Keratinocyte (primary cell): Measurements from ENCODE around the gene ACSL6. TPM values are rescaled to one million over a fixed set of nuclear protein-coding genes. Genes with fewer than 3 reads are reported as not detected.

Experiments
- DNase-seq: peaks from one replicate; pipeline ENCODE4 v3.0.0-alpha.2; 2011; ENCODE audit warnings: low read depth, missing footprints, low spot score
- FAIRE-seq: peaks from 2 replicates; lab custom pipeline; 2011; peaks lifted over from hg19 to GRCh38; lab: Jason Lieb, UNC
- H2AFZ ChIP-seq: 2 replicates; pipeline ENCODE4 v1.6.0; 2012; ENCODE audit warnings: low read length, control low read depth, inconsistent platforms; ENCODE audit not compliant: control insufficient read depth
- H3K27ac ChIP-seq: 2 replicates; pipeline ENCODE4 v1.5.1; 2011; ENCODE audit warnings: low read length; ENCODE audit not compliant: control insufficient read depth, insufficient read depth
- H3K27me3 ChIP-seq: 3 replicates; pipeline ENCODE4 v1.6.0; 2011; ENCODE audit warnings: low read length; ENCODE audit not compliant: control insufficient read depth, insufficient read depth; ENCODE audit errors: extremely low read depth
- H3K36me3 ChIP-seq, 2 experiments: 2 replicates in 1 of 2; 3 replicates in 1 of 2; pipeline ENCODE4 v1.5.1; 2011; ENCODE audit warnings: low read length in 2 of 2, mild to moderate bottlenecking in 1 of 2; ENCODE audit not compliant: control insufficient read depth in 2 of 2, insufficient read depth in 2 of 2; ENCODE audit errors: extremely low read depth in 1 of 2
- H3K4me1 ChIP-seq: 3 replicates; pipeline ENCODE4 v1.5.1; 2011; ENCODE audit warnings: low read length; ENCODE audit not compliant: control insufficient read depth, insufficient read depth; ENCODE audit errors: extremely low read depth
- H3K4me2 ChIP-seq: 3 replicates; pipeline ENCODE4 v1.6.0; 2011; ENCODE audit warnings: low read depth, low read length; ENCODE audit not compliant: control insufficient read depth, insufficient read depth; ENCODE audit errors: extremely low read depth
- H3K4me3 ChIP-seq, 3 experiments: fragments of 200-600 bp in 1 of 3; sonication (generic) in 1 of 3; 2 replicates in 2 of 3; 3 replicates in 1 of 3; pipeline ENCODE4 v1.5.1; 2011 to 2016; ENCODE audit warnings: low read length in 3 of 3, mild to moderate bottlenecking in 3 of 3, control low read depth in 2 of 3, inconsistent platforms in 1 of 3, low read depth in 1 of 3, mixed read lengths in 1 of 3, mixed run types in 1 of 3, moderate library complexity in 1 of 3; ENCODE audit not compliant: control insufficient read depth in 2 of 3, insufficient read depth in 2 of 3; ENCODE audit errors: extremely low read depth in 1 of 3
- H3K79me2 ChIP-seq: 2 replicates; pipeline ENCODE4 v1.6.0; 2012; ENCODE audit warnings: low read length; ENCODE audit not compliant: control insufficient read depth, insufficient read depth
- H3K9ac ChIP-seq: 3 replicates; pipeline ENCODE4 v1.6.0; 2011; ENCODE audit warnings: low read length; ENCODE audit not compliant: control insufficient read depth, insufficient read depth; ENCODE audit errors: extremely low read depth
- H3K9me1 ChIP-seq: 3 replicates; pipeline ENCODE4 v1.6.0; 2011; ENCODE audit warnings: low read length; ENCODE audit not compliant: control insufficient read depth, insufficient read depth; ENCODE audit errors: extremely low read depth
- H3K9me3 ChIP-seq: 2 replicates; pipeline ENCODE4 v1.5.1; 2012; ENCODE audit warnings: low read depth, low read length; ENCODE audit not compliant: control insufficient read depth
- H4K20me1 ChIP-seq: 3 replicates; pipeline ENCODE4 v1.6.0; 2011; ENCODE audit warnings: low read length; ENCODE audit not compliant: control insufficient read depth, insufficient read depth; ENCODE audit errors: extremely low read depth
- CTCF ChIP-seq, 3 experiments: IDR thresholded peaks in 1 of 3; conservative IDR thresholded peaks in 1 of 3; optimal IDR thresholded peaks in 1 of 3; 2 replicates in 2 of 3; 3 replicates in 1 of 3; pipeline versions ENCODE3 to v1.5.1; 2011; ENCODE audit warnings: low read length in 3 of 3, mild to moderate bottlenecking in 3 of 3, moderate library complexity in 2 of 3, control low read depth in 1 of 3, inconsistent platforms in 1 of 3; ENCODE audit not compliant: insufficient read depth in 2 of 3; ENCODE audit errors: extremely low read depth in 1 of 3
- EZH2 ChIP-seq: IDR thresholded peaks from one replicate; pipeline ENCODE4 v1.6.1; 2012; ENCODE audit warnings: inconsistent platforms, mild to moderate bottlenecking, low read length, moderate library complexity
- dilution Hi-C: fragments of 300-500 bp; cut with MboI; formaldehyde crosslinking; loops from one replicate; pipeline ENCODE4 v1.7.0; 2020; ENCODE audit warnings: low sequenced_read_pairs; ENCODE audit not compliant: extremely low pct_ligation_motif_present
- polyA plus RNA-seq, 5 experiments: library from polyadenylated mRNA; depleted of rRNA in 3 of 5; stranded (reverse) in 3 of 5; stranded (forward) in 1 of 5; unstranded in 1 of 5; fragments of >200 nt; gene quantifications; 1 replicate in 1 of 5; 2 replicates in 3 of 5; 3 replicates in 1 of 5; pipeline versions ENCODE4 v1.2.1 to v1.2.3, GENCODE V29; 2011 to 2012; ENCODE audit warnings: missing spikeins in 2 of 5, low read depth in 1 of 5, low replicate concordance in 1 of 5

Gene ACSL6
- polyA plus RNA-seq, 1 donor (not counting 4 experiments of a cell fraction or from before 2014, with no cell fraction given), result 0.18 TPM

DNA sequence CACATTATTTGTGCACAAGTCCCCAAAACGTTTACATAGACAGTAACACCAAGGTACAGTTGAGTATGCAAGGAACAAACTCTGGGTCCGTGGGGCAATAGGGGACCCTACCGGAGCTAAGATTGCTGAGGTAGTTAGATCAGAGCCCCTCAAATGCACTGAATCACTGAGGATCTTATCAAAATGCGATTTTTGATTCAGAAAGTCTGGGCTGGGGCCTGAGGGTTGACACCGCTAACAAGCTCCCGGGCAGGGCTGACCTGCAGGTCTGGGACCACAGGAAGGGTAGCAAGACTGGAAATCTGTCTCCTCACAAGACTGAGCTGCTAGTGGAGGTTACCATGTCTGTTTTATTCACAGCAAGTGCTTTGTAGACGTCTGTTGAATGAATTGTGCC, 47.2 kb upstream of the ACSL6 start:
- H3K27me3 ChIP-seq, result peaks cover 4% of the 10 kb centered on the region
- no peak overlapping the region for H3K9ac ChIP-seq
- FAIRE-seq, result no peak
- no peak for DNase-seq
- no peak overlapping the region for H3K27ac ChIP-seq
- no peaks in the 10 kb centered on the region for H4K20me1 ChIP-seq
- H3K4me1 ChIP-seq, result no peaks in the 10 kb centered on the region
- dilution Hi-C loops, result no loop called here
- no peaks in the 10 kb centered on the region for H3K9me3 ChIP-seq
- TF ChIP-seq CTCF (optimal IDR thresholded peaks at IDR 0.05 in 1 of 3, IDR thresholded peaks at IDR 0.05 in 1 of 3, conservative IDR thresholded peaks at IDR 0.05 in 1 of 3; ENCODE audit: extremely low read depth in 1 of 3, insufficient read depth in 2 of 3, low read length in 3 of 3) (no peak), EZH2 (no peak)
- no peaks in the 10 kb centered on the region for H3K79me2 ChIP-seq
- no peak overlapping the region for H3K4me2 ChIP-seq
- no peaks in the 10 kb centered on the region for H3K36me3 ChIP-seq
- H3K4me3 ChIP-seq, result no peak overlapping the region
- no peak overlapping the region for H2AFZ ChIP-seq
- no peaks in the 10 kb centered on the region for H3K9me1 ChIP-seq

- H3K27ac ChIP-seq, result no peak overlapping the region
- no peak for FAIRE-seq
- H3K4me2 ChIP-seq, result no peak overlapping the region
- no peak overlapping the region for H3K4me3 ChIP-seq
- no peaks in the 10 kb centered on the region for H3K4me1 ChIP-seq
- H3K9ac ChIP-seq, result no peak overlapping the region
- H3K36me3 ChIP-seq, result no peaks in the 10 kb centered on the region
- H2AFZ ChIP-seq, result no peak overlapping the region
- dilution Hi-C loops, result no loop called here
- H4K20me1 ChIP-seq, result no peaks in the 10 kb centered on the region
- no peaks in the 10 kb centered on the region for H3K79me2 ChIP-seq
- no peaks in the 10 kb centered on the region for H3K9me3 ChIP-seq
- DNase-seq, result no peak
- H3K9me1 ChIP-seq, result no peaks in the 10 kb centered on the region
- H3K27me3 ChIP-seq, result peaks cover 4% of the 10 kb centered on the region
- TF ChIP-seq CTCF (optimal IDR thresholded peaks at IDR 0.05 in 1 of 3, IDR thresholded peaks at IDR 0.05 in 1 of 3, conservative IDR thresholded peaks at IDR 0.05 in 1 of 3; ENCODE audit: extremely low read depth in 1 of 3, insufficient read depth in 2 of 3, low read length in 3 of 3) (no peak), EZH2 (no peak)
Observed at GRCh38 chr5:132057498-132058255, 46.2 kb upstream of the ACSL6 start.
